ENCODE measurements around the gene MYCBPAP. TPM values are rescaled to one million over a fixed set of nuclear protein-coding genes. Genes with fewer than 3 reads are reported as not detected.

The MYCBPAP gene
- total RNA-seq, 2 experiments from 2014 or later, result 0.78 to 1.5 TPM

DNA sequence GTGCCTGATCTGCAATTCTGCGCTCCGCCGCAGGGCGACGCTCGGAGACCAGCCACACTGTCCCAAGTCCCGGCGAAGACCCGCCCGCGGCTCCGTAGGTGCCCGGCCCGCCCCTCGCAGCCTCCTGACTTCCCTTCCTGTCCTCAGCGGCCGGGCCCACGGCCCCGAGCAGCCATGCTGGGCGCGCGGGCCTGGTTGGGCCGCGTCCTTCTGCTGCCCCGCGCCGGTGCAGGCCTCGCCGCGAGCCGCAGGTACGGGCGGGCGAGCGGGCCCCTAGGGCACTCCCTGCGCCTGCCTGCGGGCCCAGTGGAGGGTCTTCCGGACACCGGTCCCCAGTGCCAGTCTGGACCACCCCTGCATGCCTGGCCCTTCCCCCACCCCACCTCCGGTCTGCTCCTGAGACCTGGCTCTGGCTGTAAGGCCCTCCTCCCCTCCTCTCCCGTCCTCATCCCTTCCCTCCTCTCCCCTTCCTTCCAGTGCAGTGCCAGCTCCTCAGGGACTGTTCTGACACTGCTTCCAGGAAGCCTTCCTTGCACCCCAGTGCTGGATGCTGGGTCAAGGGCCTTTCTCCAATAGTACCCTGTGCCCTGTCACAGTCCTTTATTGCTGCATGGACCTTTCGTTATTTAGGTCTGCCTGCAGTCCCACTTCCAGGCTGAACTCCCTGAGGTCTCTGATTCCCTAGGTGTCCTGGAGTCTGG, 38.9 kb downstream of the MYCBPAP start, which contains the start of gene SPATA20:
TSS of gene SPATA20 (plus strand) at position 140 of the 701 bp plus-strand sequence. CDS start at position 175, 35 bp downstream.
- Mint-ChIP-seq H3K9me3 (no peaks in the 10 kb centered on the region), H3K27me3 (peaks cover 6% of the 10 kb centered on the region), H3K27ac (no peak within 1 kb of the TSS), H3K4me3 (peak within 1 kb of the TSS; percentile 71), H3K36me3 (ENCODE audit: low read depth) (no peaks in the 10 kb centered on the region), H3K4me1 (ENCODE audit: low read depth) (peaks cover 21% of the 10 kb centered on the region)
- peaks cover 25% of the 10 kb centered on the region for H3K4me1 ChIP-seq (ENCODE audit: insufficient read depth, low read length)
- ChIA-PET POLR2A (no interaction called here), CTCF (interaction anchor here (0.7 to 2.1 kb wide), 6 partner anchors 13 to 91 kb away, joined by 3 to 17 read pairs (median 4); partner anchors contain the start of gene CACNA1G)
- no peaks in the 10 kb centered on the region for H3K36me3 ChIP-seq (ENCODE audit: insufficient read depth, low read length)
- H3K27ac ChIP-seq (ENCODE audit: low read depth in 1 of 2, low read length in 2 of 2), result no peak within 1 kb of the TSS
- H3K27me3 ChIP-seq (ENCODE audit: control insufficient read depth in 1 of 2, insufficient read depth in 2 of 2, low read length in 2 of 2), result no peaks in the 10 kb centered on the region
- H3K9me3 ChIP-seq (ENCODE audit: control insufficient read depth in 1 of 2, insufficient read depth in 1 of 2, low read length in 2 of 2), result no peaks in the 10 kb centered on the region
- intact Hi-C loops (cut with DNase I, micrococcal nuclease), result loop anchor here (1.0 to 10.0 kb wide), 8 partner anchors 62 to 410 kb away; no protein-coding TSS in a partner anchor
- peak within 1 kb of the TSS; percentile 56 for H3K4me3 ChIP-seq (ENCODE audit: low read length)
- TF ChIP-seq, protein P1, sequence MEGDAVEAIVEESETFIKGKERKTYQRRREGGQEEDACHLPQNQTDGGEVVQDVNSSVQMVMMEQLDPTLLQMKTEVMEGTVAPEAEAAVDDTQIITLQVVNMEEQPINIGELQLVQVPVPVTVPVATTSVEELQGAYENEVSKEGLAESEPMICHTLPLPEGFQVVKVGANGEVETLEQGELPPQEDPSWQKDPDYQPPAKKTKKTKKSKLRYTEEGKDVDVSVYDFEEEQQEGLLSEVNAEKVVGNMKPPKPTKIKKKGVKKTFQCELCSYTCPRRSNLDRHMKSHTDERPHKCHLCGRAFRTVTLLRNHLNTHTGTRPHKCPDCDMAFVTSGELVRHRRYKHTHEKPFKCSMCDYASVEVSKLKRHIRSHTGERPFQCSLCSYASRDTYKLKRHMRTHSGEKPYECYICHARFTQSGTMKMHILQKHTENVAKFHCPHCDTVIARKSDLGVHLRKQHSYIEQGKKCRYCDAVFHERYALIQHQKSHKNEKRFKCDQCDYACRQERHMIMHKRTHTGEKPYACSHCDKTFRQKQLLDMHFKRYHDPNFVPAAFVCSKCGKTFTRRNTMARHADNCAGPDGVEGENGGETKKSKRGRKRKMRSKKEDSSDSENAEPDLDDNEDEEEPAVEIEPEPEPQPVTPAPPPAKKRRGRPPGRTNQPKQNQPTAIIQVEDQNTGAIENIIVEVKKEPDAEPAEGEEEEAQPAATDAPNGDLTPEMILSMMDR (IDR thresholded peaks at IDR 0.05), result peak; percentile 92
- DNase-seq (peak; percentile 74 to 94 (median 79)), ATAC-seq (ENCODE audit: poor library complexity) (peak; percentile 85)

DNA sequence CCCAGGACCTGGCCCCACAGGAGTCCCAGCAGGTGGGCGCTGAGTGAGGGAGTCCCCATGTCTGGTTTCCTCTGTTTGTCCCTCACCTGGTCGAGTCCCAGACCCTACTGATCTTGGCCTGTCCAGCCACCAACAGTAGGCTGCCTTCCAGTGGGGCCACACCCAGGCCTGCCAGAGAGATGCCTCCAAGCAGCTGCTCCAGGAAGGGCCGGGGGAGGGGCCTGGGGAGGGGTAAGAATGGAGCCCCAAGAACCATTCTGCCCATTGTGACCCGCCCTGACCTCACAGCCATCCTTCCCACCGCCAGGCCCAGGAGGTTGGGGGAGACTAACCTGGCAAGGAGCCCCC, 39.5 kb downstream of the MYCBPAP start:
- Histone ChIP-seq H3K36me3 (ENCODE audit: insufficient read depth, low read length) (no peaks in the 10 kb centered on the region), H3K27me3 (ENCODE audit: control insufficient read depth in 1 of 2, insufficient read depth in 2 of 2, low read length in 2 of 2) (no peaks in the 10 kb centered on the region), H3K27ac (ENCODE audit: low read depth in 1 of 2, low read length in 2 of 2) (no peak overlapping the region), H3K9me3 (ENCODE audit: control insufficient read depth in 1 of 2, insufficient read depth in 1 of 2, low read length in 2 of 2) (no peaks in the 10 kb centered on the region), H3K4me1 (ENCODE audit: insufficient read depth, low read length) (peaks cover 20% of the 10 kb centered on the region), H3K4me3 (ENCODE audit: low read length) (peak overlapping the region; percentile 56)
- peaks cover 6% of the 10 kb centered on the region for H3K27me3 Mint-ChIP-seq
- ChIA-PET POLR2A (no interaction called here), CTCF (interaction anchor here (1.5 to 2.1 kb wide), 3 partner anchors 13 to 80 kb away, joined by 5 to 17 read pairs (median 5); partner anchors contain the start of gene CACNA1G)
- H3K4me3 Mint-ChIP-seq, result peak overlapping the region; percentile 64
- intact Hi-C loops (cut with DNase I, micrococcal nuclease), result loop anchor here (1.0 to 10.0 kb wide), 8 partner anchors 63 to 410 kb away; no protein-coding TSS in a partner anchor
- peaks cover 16% of the 10 kb centered on the region for H3K4me1 Mint-ChIP-seq (ENCODE audit: low read depth)
- ATAC-seq (ENCODE audit: poor library complexity), result no peak
- DNase-seq, result no peak
- TF ChIP-seq, protein P1 (IDR thresholded peaks at IDR 0.05), result no peak
- H3K27ac Mint-ChIP-seq, result no peak overlapping the region
- H3K9me3 Mint-ChIP-seq, result no peaks in the 10 kb centered on the region
- no peaks in the 10 kb centered on the region for H3K36me3 Mint-ChIP-seq (ENCODE audit: low read depth)

DNA sequence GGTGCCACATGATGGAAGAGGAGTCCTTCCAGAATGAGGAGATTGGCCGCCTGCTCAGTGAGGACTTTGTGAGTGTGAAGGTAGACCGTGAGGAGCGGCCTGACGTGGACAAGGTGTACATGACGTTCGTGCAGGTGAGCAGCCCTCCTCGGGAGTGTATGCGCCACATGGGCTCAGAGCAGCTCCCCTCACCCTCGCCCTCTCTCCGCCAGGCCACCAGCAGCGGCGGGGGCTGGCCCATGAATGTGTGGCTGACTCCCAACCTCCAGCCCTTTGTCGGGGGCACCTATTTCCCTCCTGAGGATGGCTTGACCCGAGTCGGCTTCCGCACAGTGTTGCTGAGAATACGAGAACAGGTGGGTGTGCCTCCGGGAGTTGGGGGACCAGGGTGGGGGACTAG, 40.6 kb downstream of the MYCBPAP start:
- Mint-ChIP-seq H3K4me3 (no peak overlapping the region), H3K9me3 (no peaks in the 10 kb centered on the region), H3K4me1 (ENCODE audit: low read depth) (peaks cover 13% of the 10 kb centered on the region), H3K27me3 (peaks cover 6% of the 10 kb centered on the region), H3K36me3 (ENCODE audit: low read depth) (no peaks in the 10 kb centered on the region), H3K27ac (no peak overlapping the region)
- H3K27me3 ChIP-seq (ENCODE audit: control insufficient read depth in 1 of 2, insufficient read depth in 2 of 2, low read length in 2 of 2), result no peaks in the 10 kb centered on the region
- peaks cover 18% of the 10 kb centered on the region for H3K4me1 ChIP-seq (ENCODE audit: insufficient read depth, low read length)
- TF ChIP-seq, protein P1 (IDR thresholded peaks at IDR 0.05), result no peak
- intact Hi-C loops (cut with DNase I, micrococcal nuclease), result loop anchor here (5.0 to 10.0 kb wide), 3 partner anchors 64 to 408 kb away; no protein-coding TSS in a partner anchor
- POLR2A ChIA-PET, result no interaction called here
- no peaks in the 10 kb centered on the region for H3K9me3 ChIP-seq (ENCODE audit: control insufficient read depth in 1 of 2, insufficient read depth in 1 of 2, low read length in 2 of 2)
- H3K4me3 ChIP-seq (ENCODE audit: low read length), result no peak overlapping the region
- DNase-seq (no peak), ATAC-seq (ENCODE audit: poor library complexity) (no peak)
- no peak overlapping the region for H3K27ac ChIP-seq (ENCODE audit: low read depth in 1 of 2, low read length in 2 of 2)
- CTCF ChIA-PET, result interaction anchor here (1.5 kb wide), 1 partner anchor 14 kb away, joined by 3 read pairs; no protein-coding TSS in a partner anchor
- H3K36me3 ChIP-seq (ENCODE audit: insufficient read depth, low read length), result no peaks in the 10 kb centered on the region

Data from CD4-positive, alpha-beta T cell (primary cell).